Heart left ventricle (tissue), 13 donors: ENCODE data around the gene CTTNBP2NL.

Experiments
- POLR2A ChIP-seq, 2 donors: fragments of 450-650 bp; IDR thresholded peaks; one replicate each; pipeline ENCODE4 v1.6.1; 2017; ENCODE audit warnings: antibody characterized with exemption in 2 of 2, mild to moderate bottlenecking in 2 of 2, moderate library complexity in 2 of 2
- TF ChIP-seq, protein P1 (sequence below), 12 donors: fragments of 200-600 bp; sonication (generic) in 4 of 12; IDR thresholded peaks; one replicate each; pipeline versions ENCODE4 v1.5.0 to v1.8.0; 2018 to 2022; ENCODE audit warnings: antibody characterized with exemption in 12 of 12, mild to moderate bottlenecking in 5 of 12
- donor health status: ischemic (EF 13 %, LVEDD 7.1; RV severe dilation, severe dysfunction).
- donor health status: DM: no; HTN: yes; CAD: no.
- donor health status: DM: no; HTN: no; CAD: no.
- donor health status: ischemic (EF 25% LVEDD 6.9; RV normal size, moderate dysfunction).
- donor health status: ischemic (EF 25% LVEDD 5.7; RV mildly dilated, moderate dysfunction).
- donor health status: ischemic (EF 35%, LVEDD 5.7; RV mildly dilated, moderate dysfunction).
- donor health status: nonischemic (EF 11% LVEDD 7.7; RV severe dilation, severe dysfunction).
- donor health status: DM: yes; HTN: yes; CAD: no.
- donor health status: PGD.
- donor health status: ischemic (EF 29% LVEDD 5.4; RV normal size, mild dysfunction).
- donor health status: nonischemic (EF 23%, LVEDD 6.1; RV moderate dilation, normal function).

GRCh38 chr1:112363636-112364035 lies 32.4 kb upstream of the CTTNBP2NL start:
- TF ChIP-seq, protein P1, sequence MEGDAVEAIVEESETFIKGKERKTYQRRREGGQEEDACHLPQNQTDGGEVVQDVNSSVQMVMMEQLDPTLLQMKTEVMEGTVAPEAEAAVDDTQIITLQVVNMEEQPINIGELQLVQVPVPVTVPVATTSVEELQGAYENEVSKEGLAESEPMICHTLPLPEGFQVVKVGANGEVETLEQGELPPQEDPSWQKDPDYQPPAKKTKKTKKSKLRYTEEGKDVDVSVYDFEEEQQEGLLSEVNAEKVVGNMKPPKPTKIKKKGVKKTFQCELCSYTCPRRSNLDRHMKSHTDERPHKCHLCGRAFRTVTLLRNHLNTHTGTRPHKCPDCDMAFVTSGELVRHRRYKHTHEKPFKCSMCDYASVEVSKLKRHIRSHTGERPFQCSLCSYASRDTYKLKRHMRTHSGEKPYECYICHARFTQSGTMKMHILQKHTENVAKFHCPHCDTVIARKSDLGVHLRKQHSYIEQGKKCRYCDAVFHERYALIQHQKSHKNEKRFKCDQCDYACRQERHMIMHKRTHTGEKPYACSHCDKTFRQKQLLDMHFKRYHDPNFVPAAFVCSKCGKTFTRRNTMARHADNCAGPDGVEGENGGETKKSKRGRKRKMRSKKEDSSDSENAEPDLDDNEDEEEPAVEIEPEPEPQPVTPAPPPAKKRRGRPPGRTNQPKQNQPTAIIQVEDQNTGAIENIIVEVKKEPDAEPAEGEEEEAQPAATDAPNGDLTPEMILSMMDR (IDR thresholded peaks at IDR 0.05): no peak
- no peak for TF ChIP-seq POLR2A (IDR thresholded peaks at IDR 0.05)
